Uterus (tissue), 2 donors: ENCODE results near the gene SNRNP35.

ENCODE experiments used
- CTCF ChIP-seq, 4 experiments: fragments of 200-600 bp in 2 of 4; fragments of 450-650 bp in 2 of 4; sonication (generic) in 2 of 4; IDR thresholded peaks; one replicate each; pipeline ENCODE4 v1.5.1; 2016 to 2019; ENCODE audit warnings: antibody characterized with exemption in 4 of 4, mild to moderate bottlenecking in 2 of 4, moderate library complexity in 1 of 4
- POLR2A ChIP-seq, 2 donors: fragments of 450-650 bp; IDR thresholded peaks; one replicate each; pipeline ENCODE4 v1.6.1; 2016; ENCODE audit warnings: antibody characterized with exemption in 2 of 2, mild to moderate bottlenecking in 1 of 2, moderate library complexity in 1 of 2

- TF ChIP-seq CTCF (IDR thresholded peaks at IDR 0.05) (no peak), POLR2A (IDR thresholded peaks at IDR 0.05) (no peak)
Measured at GRCh38 chr12:123449856-123450255, 8.1 kb upstream of the SNRNP35 start.
